Endothelial cell (in vitro differentiated cells): ENCODE measurements around the gene CALHM1. TPM values are rescaled to one million over a fixed set of nuclear protein-coding genes. Genes with fewer than 3 reads are reported as not detected.
A peak's percentile ranks its signal among the peaks of the same experiment; 100 is the strongest.

ENCODE experiments used
- DNase-seq: peaks from one replicate; pipeline ENCODE4 v3.0.0; 2021; ENCODE audit warnings: low spot score
- H3K27ac Mint-ChIP-seq: one replicate; pipeline ENCODE4 v1.8.0; 2021; ENCODE audit warnings: mixed read lengths, inconsistent platforms; ENCODE audit not compliant: unreplicated experiment
- H3K27me3 Mint-ChIP-seq: one replicate; pipeline ENCODE4 v1.8.0; 2021; ENCODE audit warnings: mild to moderate bottlenecking, moderate library complexity, mixed read lengths, inconsistent platforms; ENCODE audit not compliant: unreplicated experiment
- H3K36me3 Mint-ChIP-seq: one replicate; pipeline ENCODE4 v1.8.0; 2021; ENCODE audit warnings: mild to moderate bottlenecking, low read depth, mixed read lengths, inconsistent platforms; ENCODE audit not compliant: unreplicated experiment
- H3K4me1 Mint-ChIP-seq: one replicate; pipeline ENCODE4 v1.8.0; 2021; ENCODE audit warnings: mild to moderate bottlenecking, mixed read lengths, inconsistent platforms; ENCODE audit not compliant: unreplicated experiment
- H3K4me3 Mint-ChIP-seq: one replicate; pipeline ENCODE4 v1.8.0; 2021; ENCODE audit warnings: mild to moderate bottlenecking, mixed read lengths, inconsistent platforms; ENCODE audit not compliant: unreplicated experiment
- H3K9me3 Mint-ChIP-seq: one replicate; pipeline ENCODE4 v1.8.0; 2021; ENCODE audit warnings: mixed read lengths, inconsistent platforms; ENCODE audit not compliant: unreplicated experiment
- CTCF ChIP-seq: fragments of 200-600 bp; sonication (generic); IDR thresholded peaks from one replicate; pipeline ENCODE4 v1.5.0; 2021; ENCODE audit warnings: antibody characterized with exemption; ENCODE audit not compliant: unreplicated experiment
- total RNA-seq: library from RNA; stranded (reverse); fragmentation: NEBNext Ultra II Directional; extraction: Animal tissue kit (Norgen Biotek cat#: 25700); gene quantifications from one replicate; pipeline ENCODE4 v1.2.1, GENCODE V29; 2021; ENCODE audit not compliant: unreplicated experiment

The CALHM1 gene
- total RNA-seq, 1 donor from 2014 or later = not detected

- TF ChIP-seq CTCF = no peak
- H3K4me1 Mint-ChIP-seq = no peaks in the 10 kb centered on the region
- H3K27ac Mint-ChIP-seq = no peak overlapping the region
- peaks cover 49% of the 10 kb centered on the region for H3K36me3 Mint-ChIP-seq
- DNase-seq = no peak
- H3K27me3 Mint-ChIP-seq = no peaks in the 10 kb centered on the region
- H3K4me3 Mint-ChIP-seq = peak overlapping the region; percentile 56
- H3K9me3 Mint-ChIP-seq = no peaks in the 10 kb centered on the region
These were observed 45.1 kb downstream of the CALHM1 start for GRCh38 chr10:103413564-103413963.

Other genes starting within 250 kb of the CALHM1 start
- not detected for gene RPEL1, start 213.0 kb downstream of the CALHM1 start, total RNA-seq
- gene INA, start 181.8 kb downstream of the CALHM1 start, total RNA-seq = 0.23 TPM
- gene PCGF6, start 107.8 kb downstream of the CALHM1 start, total RNA-seq = 9.4 TPM
- 5.7 TPM for gene TAF5, start 90.9 kb downstream of the CALHM1 start, total RNA-seq
- gene ATP5MK, start 62.4 kb downstream of the CALHM1 start, total RNA-seq = 283 TPM
- gene PDCD11, start 62.3 kb downstream of the CALHM1 start, total RNA-seq = 43.7 TPM
- 1.9 TPM for gene CALHM2, start 6.5 kb downstream of the CALHM1 start, total RNA-seq
- not detected for gene CALHM3, start 20.3 kb upstream of the CALHM1 start, total RNA-seq
- gene NEURL1, start 34.8 kb upstream of the CALHM1 start, total RNA-seq = 0.69 TPM